Transverse colon (tissue), 4 donors: ENCODE results near the gene VENTX. TPM values are rescaled to one million over a fixed set of nuclear protein-coding genes. Genes with fewer than 3 reads are reported as not detected.
"Not testable (repeated sequence)": the region's sequence is repeated elsewhere in the genome, so short reads cannot be mapped to it uniquely, and the experiment has no call there.

Source experiments
- DNase-seq: peaks from one replicate; pipeline ENCODE4 v3.0.0-alpha.2; 2019
- H3K27ac ChIP-seq, 4 donors: fragments of 200-600 bp; sonication (generic); 2 replicates each; pipeline ENCODE4 v1.5.1; 2016 to 2018; ENCODE audit warnings: inconsistent platforms in 4 of 4
- H3K27me3 ChIP-seq: fragments of 200-600 bp; sonication (generic); 2 replicates; pipeline ENCODE4 v1.5.1; 2017; ENCODE audit warnings: inconsistent platforms
- H3K36me3 ChIP-seq, 4 donors: fragments of 200-600 bp; sonication (generic); 2 replicates each; pipeline ENCODE4 v1.5.1; 2017 to 2019; ENCODE audit warnings: inconsistent platforms in 4 of 4
- H3K4me1 ChIP-seq, 4 donors: fragments of 200-600 bp; sonication (generic); 2 replicates each; pipeline ENCODE4 v1.5.1; 2017 to 2020; ENCODE audit warnings: inconsistent platforms in 4 of 4
- H3K4me3 ChIP-seq, 4 donors: fragments of 200-600 bp; sonication (generic); 1 replicate in 1 of 4; 2 replicates in 3 of 4; pipeline versions ENCODE4 v1.5.1 to v1.6.1; 2017 to 2019; ENCODE audit warnings: inconsistent platforms in 4 of 4
- H3K9me3 ChIP-seq, 2 donors: fragments of 200-600 bp; sonication (generic); 2 replicates each; pipeline ENCODE4 v1.5.1; 2017 to 2019; ENCODE audit warnings: inconsistent platforms in 2 of 2
- CTCF ChIP-seq, 5 experiments: fragments of 200-600 bp in 3 of 5; fragments of 450-650 bp in 2 of 5; sonication (generic) in 3 of 5; IDR thresholded peaks; 1 replicate in 2 of 5; 2 replicates in 3 of 5; pipeline ENCODE4 v1.5.1; 2016 to 2017; ENCODE audit warnings: antibody characterized with exemption in 5 of 5, inconsistent platforms in 3 of 5, mild to moderate bottlenecking in 2 of 5, moderate library complexity in 1 of 5
- EP300 ChIP-seq: sonication (generic); formaldehyde crosslinking; IDR thresholded peaks from one replicate; pipeline ENCODE4 v1.6.1; 2017; ENCODE audit warnings: antibody characterized with exemption, low read depth
- POLR2A ChIP-seq: fragments of 450-650 bp; IDR thresholded peaks from one replicate; pipeline ENCODE4 v1.6.1; 2016; ENCODE audit warnings: antibody characterized with exemption, mild to moderate bottlenecking, moderate library complexity
- POLR2AphosphoS5 ChIP-seq, 3 donors: sonication (generic); formaldehyde crosslinking; IDR thresholded peaks; one replicate each; pipeline ENCODE4 v1.6.1; 2016; ENCODE audit warnings: antibody characterized with exemption in 3 of 3
- WGBS, 2 donors: methylation state at CpG; one replicate each; pipeline ENCODE4 v1.1.5; 2018; ENCODE audit warnings: low coverage in 1 of 2; 5-methylcytosine and 5-hydroxymethylcytosine counted together
- in situ Hi-C, 4 donors: fragments of 200-750 bp; cut with MboI; loops; one replicate each; pipeline versions ENCODE4 v1.15.0 to v1.15.1; 2017; ENCODE audit warnings: low sequenced_read_pairs in 3 of 4, low pct_ligation_motif_present in 1 of 4, low pct_unique_long_range_greater_than_20kb in 1 of 4
- intact Hi-C: fragments of 100-400 bp; cut with DNase I; formaldehyde crosslinking; loops from one replicate; pipeline ENCODE4 v1.15.1; 2023; ENCODE audit warnings: low total_unique reads
- total RNA-seq, 4 donors: library from RNA; depleted of rRNA; stranded (reverse); fragments of >200 nt; gene quantifications; one replicate each; pipeline ENCODE4 v1.1.0, GENCODE V29; 2016

Gene VENTX
- total RNA-seq, 4 donors from 2014 or later: 0.27 to 0.48 TPM; not detected in 2

- H3K9me3 ChIP-seq: no peaks in the 10 kb centered on the region
- no peaks in the 10 kb centered on the region for H3K36me3 ChIP-seq
- no peak for TF ChIP-seq POLR2AphosphoS5 (IDR thresholded peaks at IDR 0.05)
- no peak for TF ChIP-seq EP300
- no peak for TF ChIP-seq CTCF (IDR thresholded peaks at IDR 0.05)
- no peak for TF ChIP-seq POLR2A
- in situ Hi-C loops: no loop called here
- H3K4me3 ChIP-seq: no peak overlapping the region
- H3K27ac ChIP-seq: no peak overlapping the region
- intact Hi-C loops: no loop called here
- H3K27me3 ChIP-seq: peaks cover 17% of the 10 kb centered on the region
- H3K4me1 ChIP-seq: no peaks in the 10 kb centered on the region
- 59% methylated on average over 18 of the region's 20 CpGs; no CpG with 5 or more reads in 1 of the 2 donors for WGBS, 2 donors
- no peak for DNase-seq
Measured at GRCh38 chr10:133218891-133219290, 18.8 kb upstream of the VENTX start.

DNA sequence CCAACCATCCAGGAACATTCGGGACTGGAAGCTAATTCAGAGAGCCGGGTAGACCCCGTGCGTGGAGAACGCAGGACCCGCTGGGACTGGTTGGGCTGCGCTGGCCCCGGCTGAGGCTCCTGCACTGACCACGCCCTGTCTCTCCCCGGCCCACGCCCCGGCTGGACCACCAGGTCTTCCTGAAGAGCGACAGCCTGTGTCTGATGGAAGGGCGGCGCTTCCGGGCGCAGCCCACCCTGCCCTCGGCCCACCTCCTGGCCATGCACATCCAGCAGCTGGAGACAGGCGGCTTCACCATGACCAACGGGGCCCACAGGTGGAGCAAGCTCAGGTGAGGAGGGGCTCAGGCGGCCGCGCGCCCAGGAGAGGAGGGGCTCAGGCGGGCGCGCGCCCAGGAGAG is 17.9 kb upstream of the VENTX start:
- in situ Hi-C loops: no loop called here
- DNase-seq: no peak
- Histone ChIP-seq H3K36me3 (no peaks in the 10 kb centered on the region), H3K27me3 (peaks cover 17% of the 10 kb centered on the region), H3K27ac (no peak overlapping the region), H3K4me1 (no peaks in the 10 kb centered on the region), H3K9me3 (no peaks in the 10 kb centered on the region), H3K4me3 (no peak overlapping the region)
- WGBS, 2 donors: 25% methylated on average over 27 of the region's 28 CpGs; no CpG with 5 or more reads in 1 of the 2 donors
- intact Hi-C loops: no loop called here
- no peak for TF ChIP-seq POLR2A
- TF ChIP-seq EP300: no peak
- TF ChIP-seq CTCF (IDR thresholded peaks at IDR 0.05): no peak
- TF ChIP-seq POLR2AphosphoS5 (IDR thresholded peaks at IDR 0.05): no peak

DNA sequence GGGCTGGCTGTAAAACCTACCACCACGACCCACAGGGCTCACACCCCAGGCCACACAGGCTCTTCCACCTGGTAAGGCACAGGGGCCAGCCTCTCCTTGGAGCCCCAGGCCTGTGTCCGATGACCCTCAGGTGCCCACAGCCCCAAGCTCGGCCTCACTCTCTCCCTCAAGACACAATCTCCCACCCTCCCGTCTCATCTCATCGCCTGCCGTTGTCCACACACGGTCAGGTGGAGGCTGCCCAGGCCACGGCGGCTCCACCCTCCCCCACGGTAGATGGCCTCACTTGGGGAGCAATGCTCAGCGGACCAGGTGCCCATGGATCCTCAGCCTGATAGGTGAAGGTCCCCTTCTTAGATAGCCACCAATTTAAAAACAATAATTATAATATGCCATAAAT is 16.3 kb upstream of the VENTX start:
- intact Hi-C loops (no loop called here), in situ Hi-C loops (no loop called here)
- no peaks in the 10 kb centered on the region for H3K4me1 ChIP-seq
- WGBS, 2 donors: 84% methylated on average over 11 of the region's 11 CpGs; no CpG with 5 or more reads in 1 of the 2 donors
- no peak overlapping the region for H3K4me3 ChIP-seq
- peaks cover 23% of the 10 kb centered on the region for H3K27me3 ChIP-seq
- TF ChIP-seq POLR2AphosphoS5 (IDR thresholded peaks at IDR 0.05) (no peak), POLR2A (no peak), EP300 (no peak), CTCF (IDR thresholded peaks at IDR 0.05) (no peak)
- DNase-seq: no peak
- H3K9me3 ChIP-seq: no peaks in the 10 kb centered on the region
- no peaks in the 10 kb centered on the region for H3K36me3 ChIP-seq
- H3K27ac ChIP-seq: no peak overlapping the region

DNA sequence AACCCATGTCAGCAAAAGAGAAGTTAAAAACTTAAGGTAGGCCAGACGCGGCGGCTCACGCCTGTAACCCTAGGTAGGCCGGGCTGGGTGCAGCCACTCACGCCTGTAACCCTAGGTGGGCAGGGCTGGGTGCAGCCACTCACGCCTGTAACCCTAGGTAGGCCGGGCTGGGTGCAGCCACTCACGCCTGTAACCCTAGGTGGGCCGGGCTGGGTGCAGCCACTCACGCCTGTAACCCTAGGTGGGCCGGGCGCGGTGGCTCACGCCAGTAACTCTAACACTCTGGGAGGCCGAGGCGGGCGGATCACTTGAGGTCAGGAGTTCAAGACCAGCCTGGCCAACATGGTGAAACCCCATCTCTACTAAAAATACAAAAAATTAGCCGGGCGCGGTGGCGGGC is 15.9 kb upstream of the VENTX start:
- H3K4me1 ChIP-seq, H3K27ac ChIP-seq, H3K4me3 ChIP-seq, H3K36me3 ChIP-seq, intact Hi-C loops, DNase-seq, in situ Hi-C loops, H3K9me3 ChIP-seq: not testable (repeated sequence)
- H3K27me3 ChIP-seq: peaks cover 27% of the 10 kb centered on the region
- 80 to 90% methylated on average over 1 to 22 of the region's 22 CpGs for WGBS, 2 donors

- intact Hi-C loops (no loop called here), in situ Hi-C loops (no loop called here)
- no peak for DNase-seq
- H3K4me3 ChIP-seq: no peak overlapping the region
- no peak overlapping the region for H3K27ac ChIP-seq
- 73% methylated on average over 14 of the region's 14 CpGs; no CpG with 5 or more reads in 1 of the 2 donors for WGBS, 2 donors
- no peaks in the 10 kb centered on the region for H3K36me3 ChIP-seq
- TF ChIP-seq EP300 (no peak), CTCF (IDR thresholded peaks at IDR 0.05) (no peak), POLR2AphosphoS5 (IDR thresholded peaks at IDR 0.05) (no peak), POLR2A (no peak)
- no peaks in the 10 kb centered on the region for H3K4me1 ChIP-seq
- H3K9me3 ChIP-seq: no peaks in the 10 kb centered on the region
- H3K27me3 ChIP-seq: peaks cover 47% of the 10 kb centered on the region
Measured at GRCh38 chr10:133224076-133224475, 13.6 kb upstream of the VENTX start.
